Astrocyte (in vitro differentiated cells and primary cell): ENCODE data around the gene PIK3CB. TPM values are rescaled to one million over a fixed set of nuclear protein-coding genes. Genes with fewer than 3 reads are reported as not detected.

ENCODE experiments used
- DNase-seq: peaks from one replicate; pipeline ENCODE4 v3.0.0-alpha.2; 2010; ENCODE audit warnings: low read depth
- FAIRE-seq: peaks from 2 replicates; lab custom pipeline; 2011; peaks lifted over from hg19 to GRCh38; lab: Jason Lieb, UNC
- H2AFZ ChIP-seq: 2 replicates; pipeline ENCODE4 v1.6.0; 2012; ENCODE audit warnings: low read depth, low read length, inconsistent platforms
- H3K27ac ChIP-seq: 2 replicates; pipeline ENCODE4 v1.5.1; 2011; ENCODE audit warnings: low read depth, low read length, inconsistent platforms
- H3K27me3 ChIP-seq: 2 replicates; pipeline ENCODE4 v1.6.0; 2011; ENCODE audit warnings: low read length, inconsistent platforms; ENCODE audit not compliant: insufficient read depth
- H3K36me3 ChIP-seq: 2 replicates; pipeline ENCODE4 v1.5.1; 2011; ENCODE audit warnings: low read length, inconsistent platforms; ENCODE audit not compliant: insufficient read depth
- H3K4me1 ChIP-seq: 2 replicates; pipeline ENCODE4 v1.5.1; 2011; ENCODE audit warnings: low read length, inconsistent platforms; ENCODE audit not compliant: insufficient read depth
- H3K4me2 ChIP-seq: 2 replicates; pipeline ENCODE4 v1.6.0; 2012; ENCODE audit warnings: low read length, inconsistent platforms
- H3K4me3 ChIP-seq: 2 replicates; pipeline ENCODE4 v1.5.1; 2011; ENCODE audit warnings: low read depth, mild to moderate bottlenecking, low read length, inconsistent platforms; ENCODE audit not compliant: insufficient read depth
- H3K79me2 ChIP-seq: 2 replicates; pipeline ENCODE4 v1.6.0; 2012; ENCODE audit warnings: mild to moderate bottlenecking, low read length, inconsistent platforms; ENCODE audit not compliant: insufficient read depth
- H3K9ac ChIP-seq: 2 replicates; pipeline ENCODE4 v1.6.0; 2012; ENCODE audit warnings: mild to moderate bottlenecking, low read length, inconsistent platforms
- H3K9me3 ChIP-seq: 2 replicates; pipeline ENCODE4 v1.5.1; 2012; ENCODE audit warnings: low read depth, mild to moderate bottlenecking, low read length, inconsistent platforms; ENCODE audit not compliant: insufficient read depth
- H4K20me1 ChIP-seq: 2 replicates; pipeline ENCODE4 v1.6.0; 2012; ENCODE audit warnings: low read length, inconsistent platforms; ENCODE audit not compliant: insufficient read depth
- H3K27ac Mint-ChIP-seq: one replicate; pipeline ENCODE4 v1.8.0; 2021; ENCODE audit warnings: mild to moderate bottlenecking, mixed read lengths; ENCODE audit not compliant: unreplicated experiment
- H3K27me3 Mint-ChIP-seq: one replicate; pipeline ENCODE4 v1.8.0; 2021; ENCODE audit warnings: low read depth, mixed read lengths; ENCODE audit not compliant: unreplicated experiment
- H3K36me3 Mint-ChIP-seq: one replicate; pipeline ENCODE4 v1.8.0; 2021; ENCODE audit warnings: low read depth, mixed read lengths; ENCODE audit not compliant: unreplicated experiment
- H3K4me1 Mint-ChIP-seq: one replicate; pipeline ENCODE4 v1.8.0; 2021; ENCODE audit warnings: low read depth, mixed read lengths; ENCODE audit not compliant: unreplicated experiment
- H3K4me3 Mint-ChIP-seq: one replicate; pipeline ENCODE4 v1.8.0; 2021; ENCODE audit warnings: mild to moderate bottlenecking, moderate library complexity, mixed read lengths; ENCODE audit not compliant: unreplicated experiment
- H3K9me3 Mint-ChIP-seq: one replicate; pipeline ENCODE4 v1.8.0; 2021; ENCODE audit warnings: mild to moderate bottlenecking, mixed read lengths; ENCODE audit not compliant: unreplicated experiment
- EZH2 ChIP-seq: IDR thresholded peaks from 2 replicates; pipeline ENCODE4 v1.6.1; 2012; ENCODE audit warnings: mild to moderate bottlenecking, low read length, inconsistent platforms; ENCODE audit not compliant: insufficient read depth
- total RNA-seq: library from RNA; stranded (reverse); gene quantifications from 2 replicates; pipeline ENCODE4 v1.2.1, GENCODE V29; 2021
- TF ChIP-seq, protein P1 (sequence below): IDR thresholded peaks from 2 replicates; pipeline ENCODE4 v1.5.1; 2011; ENCODE audit warnings: low read depth, mild to moderate bottlenecking, inconsistent platforms, low read length, moderate library complexity; ENCODE audit not compliant: insufficient read depth

PIK3CB gene
- total RNA-seq, 1 donor from 2014 or later: 24.8 TPM

DNA sequence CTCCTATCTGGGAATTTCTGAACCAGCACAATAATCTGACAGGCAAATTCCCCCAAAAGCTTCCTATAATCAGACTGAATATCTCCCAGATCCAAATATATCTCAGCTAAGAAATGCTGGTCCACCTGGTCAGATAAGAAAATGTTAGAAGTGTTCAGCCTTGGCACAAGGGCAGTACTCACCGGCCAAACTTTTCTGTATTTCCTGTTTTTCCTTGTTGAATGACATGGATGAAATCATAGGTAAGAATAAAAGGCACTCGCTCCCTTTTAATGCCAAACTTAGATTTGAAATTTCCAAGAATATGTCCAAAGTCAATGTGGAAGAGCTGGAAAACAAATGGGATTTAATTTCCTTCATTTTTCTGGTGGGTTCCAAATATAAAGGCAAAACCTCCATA is 177.2 kb downstream of the PIK3CB start:
- peaks cover 14% of the 10 kb centered on the region for H3K36me3 Mint-ChIP-seq
- no peaks in the 10 kb centered on the region for H4K20me1 ChIP-seq
- H3K9me3 Mint-ChIP-seq: no peaks in the 10 kb centered on the region
- TF ChIP-seq EZH2: no peak
- TF ChIP-seq, protein P1, sequence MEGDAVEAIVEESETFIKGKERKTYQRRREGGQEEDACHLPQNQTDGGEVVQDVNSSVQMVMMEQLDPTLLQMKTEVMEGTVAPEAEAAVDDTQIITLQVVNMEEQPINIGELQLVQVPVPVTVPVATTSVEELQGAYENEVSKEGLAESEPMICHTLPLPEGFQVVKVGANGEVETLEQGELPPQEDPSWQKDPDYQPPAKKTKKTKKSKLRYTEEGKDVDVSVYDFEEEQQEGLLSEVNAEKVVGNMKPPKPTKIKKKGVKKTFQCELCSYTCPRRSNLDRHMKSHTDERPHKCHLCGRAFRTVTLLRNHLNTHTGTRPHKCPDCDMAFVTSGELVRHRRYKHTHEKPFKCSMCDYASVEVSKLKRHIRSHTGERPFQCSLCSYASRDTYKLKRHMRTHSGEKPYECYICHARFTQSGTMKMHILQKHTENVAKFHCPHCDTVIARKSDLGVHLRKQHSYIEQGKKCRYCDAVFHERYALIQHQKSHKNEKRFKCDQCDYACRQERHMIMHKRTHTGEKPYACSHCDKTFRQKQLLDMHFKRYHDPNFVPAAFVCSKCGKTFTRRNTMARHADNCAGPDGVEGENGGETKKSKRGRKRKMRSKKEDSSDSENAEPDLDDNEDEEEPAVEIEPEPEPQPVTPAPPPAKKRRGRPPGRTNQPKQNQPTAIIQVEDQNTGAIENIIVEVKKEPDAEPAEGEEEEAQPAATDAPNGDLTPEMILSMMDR: no peak
- no peaks in the 10 kb centered on the region for H3K27me3 ChIP-seq
- H3K27ac Mint-ChIP-seq: no peak overlapping the region
- no peak overlapping the region for H3K4me3 ChIP-seq
- no peaks in the 10 kb centered on the region for H3K27me3 Mint-ChIP-seq
- no peaks in the 10 kb centered on the region for H3K79me2 ChIP-seq
- FAIRE-seq: no peak
- no peak overlapping the region for H2AFZ ChIP-seq
- H3K4me2 ChIP-seq: no peak overlapping the region
- DNase-seq: no peak
- no peaks in the 10 kb centered on the region for H3K4me1 ChIP-seq
- H3K9ac ChIP-seq: no peak overlapping the region
- H3K9me3 ChIP-seq: no peaks in the 10 kb centered on the region
- H3K36me3 ChIP-seq: peaks cover 14% of the 10 kb centered on the region
- no peaks in the 10 kb centered on the region for H3K4me1 Mint-ChIP-seq
- H3K4me3 Mint-ChIP-seq: no peak overlapping the region
- no peak overlapping the region for H3K27ac ChIP-seq

DNA sequence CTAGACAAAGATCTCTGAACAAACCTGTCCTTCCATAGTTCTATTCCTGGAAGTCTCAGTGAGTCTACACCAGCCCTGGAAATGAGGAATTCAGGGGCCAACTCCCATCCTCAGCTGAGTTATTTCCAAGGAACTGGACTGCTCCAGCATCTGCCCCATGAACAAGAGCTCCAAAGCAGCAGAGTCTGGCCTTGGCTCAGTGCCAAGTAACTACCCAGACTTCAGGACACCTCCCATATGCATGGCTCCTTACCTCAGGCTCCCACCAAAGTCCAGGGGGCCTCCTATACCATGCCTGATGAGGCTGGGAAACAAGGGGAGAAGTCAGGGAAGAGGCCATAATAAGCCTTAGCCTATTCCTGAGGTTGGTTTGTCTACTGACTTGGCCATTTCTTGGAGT is 181.2 kb downstream of the PIK3CB start:
- no peaks in the 10 kb centered on the region for H3K4me1 Mint-ChIP-seq
- Histone ChIP-seq H4K20me1 (no peaks in the 10 kb centered on the region), H3K27me3 (no peaks in the 10 kb centered on the region), H2AFZ (no peak overlapping the region), H3K36me3 (peaks cover 11% of the 10 kb centered on the region), H3K9ac (no peak overlapping the region), H3K4me2 (no peak overlapping the region), H3K4me3 (no peak overlapping the region), H3K9me3 (peaks cover 4% of the 10 kb centered on the region), H3K79me2 (no peaks in the 10 kb centered on the region), H3K27ac (no peak overlapping the region), H3K4me1 (no peaks in the 10 kb centered on the region)
- DNase-seq (no peak), FAIRE-seq (no peak)
- H3K9me3 Mint-ChIP-seq: peaks cover 9% of the 10 kb centered on the region
- no peaks in the 10 kb centered on the region for H3K27me3 Mint-ChIP-seq
- H3K4me3 Mint-ChIP-seq: no peak overlapping the region
- TF ChIP-seq, protein P1: no peak
- no peak for TF ChIP-seq EZH2
- H3K36me3 Mint-ChIP-seq: peaks cover 29% of the 10 kb centered on the region
- no peak overlapping the region for H3K27ac Mint-ChIP-seq

GRCh38 chr3:138649134-138649533 is 185.6 kb downstream of the PIK3CB start:
- FAIRE-seq: no peak
- Histone ChIP-seq H3K4me3 (no peak overlapping the region), H3K4me1 (no peaks in the 10 kb centered on the region), H3K27me3 (no peaks in the 10 kb centered on the region), H3K9me3 (peaks cover 4% of the 10 kb centered on the region), H3K4me2 (no peak overlapping the region), H3K27ac (no peak overlapping the region), H3K9ac (no peak overlapping the region), H2AFZ (no peak overlapping the region), H3K36me3 (peaks cover 6% of the 10 kb centered on the region), H3K79me2 (no peaks in the 10 kb centered on the region), H4K20me1 (no peaks in the 10 kb centered on the region)
- no peak overlapping the region for H3K27ac Mint-ChIP-seq
- H3K4me3 Mint-ChIP-seq: no peak overlapping the region
- H3K9me3 Mint-ChIP-seq: peaks cover 38% of the 10 kb centered on the region
- H3K4me1 Mint-ChIP-seq: no peaks in the 10 kb centered on the region
- DNase-seq: no peak
- no peaks in the 10 kb centered on the region for H3K27me3 Mint-ChIP-seq
- TF ChIP-seq, protein P1: no peak
- TF ChIP-seq EZH2: no peak
- H3K36me3 Mint-ChIP-seq: peaks cover 37% of the 10 kb centered on the region
